ENCODE measurements around the gene TMEM203. TPM values are rescaled to one million over a fixed set of nuclear protein-coding genes. Genes with fewer than 3 reads are reported as not detected.

The TMEM203 gene
- total RNA-seq, 1 experiment from 2014 or later = 35.5 TPM

DNA sequence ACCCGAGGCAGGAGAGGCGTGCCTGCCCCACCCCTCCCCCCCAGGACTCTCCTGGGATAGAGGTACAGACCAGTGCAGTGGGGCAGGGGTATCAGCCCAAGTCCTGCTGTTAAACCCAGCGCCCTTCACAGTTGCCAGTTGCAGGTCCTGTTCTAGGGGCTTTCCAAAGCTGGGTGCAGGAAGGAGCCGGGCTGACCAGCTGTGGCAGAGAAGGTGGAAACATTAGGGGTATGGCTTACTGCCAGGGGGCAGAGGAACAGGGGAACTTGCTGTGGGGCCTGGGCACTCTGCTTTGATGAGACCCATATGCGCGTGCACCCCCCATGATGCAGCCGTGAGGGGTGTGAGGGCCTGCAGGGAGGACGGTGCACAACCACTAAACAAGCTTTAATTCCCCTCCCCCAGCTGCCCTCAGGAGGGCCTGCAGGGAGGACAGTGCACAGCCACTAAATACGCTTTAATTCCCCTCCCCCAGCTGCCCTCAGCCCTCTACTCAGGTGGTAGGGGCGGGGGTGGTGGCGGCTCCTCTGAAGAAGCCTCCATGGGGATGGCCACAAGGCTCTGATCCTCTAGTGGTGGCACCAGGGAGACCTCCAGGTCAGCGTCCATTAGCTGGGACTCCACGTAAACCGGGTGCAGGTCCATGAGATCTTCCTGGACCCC, 34.8 kb downstream of the TMEM203 start:
- Histone ChIP-seq H3K4ac (ENCODE audit: low read depth, low read length) (no peak overlapping the region), H3K18ac (ENCODE audit: insufficient read length, low read depth, low read length) (no peak overlapping the region), H2BK5ac (ENCODE audit: insufficient read length, low read length) (no peak overlapping the region), H2BK20ac (ENCODE audit: low read depth, low read length, poor library complexity, severe bottlenecking) (no peak overlapping the region), H3K4me2 (ENCODE audit: insufficient read depth, insufficient read length, low read length) (no peak overlapping the region), H4K8ac (replicated peaks; ENCODE audit: insufficient read length, low read depth, low read length) (no peak overlapping the region), H2AK5ac (ENCODE audit: insufficient read length, low read length) (no peak overlapping the region), H2BK120ac (ENCODE audit: low read depth, low read length, poor library complexity, severe bottlenecking) (no peak overlapping the region), H4K91ac (ENCODE audit: insufficient read length, low read depth, low read length) (no peak overlapping the region), H3K27me3 (ENCODE audit: insufficient read depth, low read length) (peaks cover 35% of the 10 kb centered on the region; the same call in 1 of the 2 replicates), H3K79me2 (ENCODE audit: insufficient read depth, low read length) (no peaks in the 10 kb centered on the region), H3K4me1 (ENCODE audit: insufficient read depth, low read length) (no peaks in the 10 kb centered on the region), H3K79me1 (ENCODE audit: insufficient read depth, low read depth, low read length, poor library complexity, severe bottlenecking) (no peaks in the 10 kb centered on the region), H2AFZ (ENCODE audit: low read length) (no peak overlapping the region), H3K23ac (ENCODE audit: insufficient read length, low read depth, low read length) (no peak overlapping the region), H2BK15ac (ENCODE audit: low read depth, low read length) (no peak overlapping the region), H3T11ph (ENCODE audit: low read length) (no peak overlapping the region), H3K23me2 (ENCODE audit: insufficient read length, low read depth, low read length, poor library complexity, severe bottlenecking) (peaks cover 4% of the 10 kb centered on the region), H3K9ac (ENCODE audit: extremely low read depth, insufficient read length, low read length) (no peak overlapping the region), H3K14ac (ENCODE audit: insufficient read depth, low read length) (no peak overlapping the region), H3K27ac (ENCODE audit: insufficient read length, low read depth, low read length) (no peak overlapping the region), H4K5ac (ENCODE audit: insufficient read length, low read depth, low read length) (no peak overlapping the region), H2BK12ac (ENCODE audit: insufficient read length, low read depth, low read length) (no peak overlapping the region), H3K56ac (ENCODE audit: insufficient read length, low read depth, low read length) (no peak overlapping the region), H3K9me3 (ENCODE audit: control insufficient read depth, low read depth, low read length) (no peaks in the 10 kb centered on the region), H4K20me1 (ENCODE audit: control insufficient read depth, insufficient read depth, insufficient read length) (no peaks in the 10 kb centered on the region)
- Mint-ChIP-seq H3K27me3 (ENCODE audit: low read depth) (peaks cover 85% of the 10 kb centered on the region), H3K4me3 (peak overlapping the region in 1 of 2 experiments; percentile 66; a peak in 3 of 5 replicates), H3K27ac (no peak overlapping the region; a peak in 1 of 7 replicates), H3K9me3 (no peaks in the 10 kb centered on the region), H3K4me1 (peaks cover 3 to 9% of the 10 kb centered on the region in 2 experiments), H3K36me3 (ENCODE audit: insufficient read depth in 1 of 3, low read depth in 3 of 3) (no peaks in the 10 kb centered on the region)
- TF ChIP-seq, protein P1, sequence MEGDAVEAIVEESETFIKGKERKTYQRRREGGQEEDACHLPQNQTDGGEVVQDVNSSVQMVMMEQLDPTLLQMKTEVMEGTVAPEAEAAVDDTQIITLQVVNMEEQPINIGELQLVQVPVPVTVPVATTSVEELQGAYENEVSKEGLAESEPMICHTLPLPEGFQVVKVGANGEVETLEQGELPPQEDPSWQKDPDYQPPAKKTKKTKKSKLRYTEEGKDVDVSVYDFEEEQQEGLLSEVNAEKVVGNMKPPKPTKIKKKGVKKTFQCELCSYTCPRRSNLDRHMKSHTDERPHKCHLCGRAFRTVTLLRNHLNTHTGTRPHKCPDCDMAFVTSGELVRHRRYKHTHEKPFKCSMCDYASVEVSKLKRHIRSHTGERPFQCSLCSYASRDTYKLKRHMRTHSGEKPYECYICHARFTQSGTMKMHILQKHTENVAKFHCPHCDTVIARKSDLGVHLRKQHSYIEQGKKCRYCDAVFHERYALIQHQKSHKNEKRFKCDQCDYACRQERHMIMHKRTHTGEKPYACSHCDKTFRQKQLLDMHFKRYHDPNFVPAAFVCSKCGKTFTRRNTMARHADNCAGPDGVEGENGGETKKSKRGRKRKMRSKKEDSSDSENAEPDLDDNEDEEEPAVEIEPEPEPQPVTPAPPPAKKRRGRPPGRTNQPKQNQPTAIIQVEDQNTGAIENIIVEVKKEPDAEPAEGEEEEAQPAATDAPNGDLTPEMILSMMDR (conservative IDR thresholded peaks at IDR 0.05) = no peak
- WGBS (ENCODE audit: extremely low coverage, insufficient read length, low lambda C conversion rate) = no CpG with 5 or more reads among the region's 14 CpGs
- DNase-seq = no peak
